NCI-H2081 treated with DMSO at 0.1 percent for 48 hours (cell line): ENCODE results near the gene RAB7B.

Experiments
- DNase-seq: peaks from one replicate; lab custom pipeline; 2025; lab: John Stamatoyannopoulos, UW

Gene RAB7B

GRCh38 chr1:205973377-205974232 is 29.6 kb downstream of the RAB7B start:
- DNase-seq, result no peak

- DNase-seq, result no peak
Measured at GRCh38 chr1:205972491-205973168, 30.6 kb downstream of the RAB7B start.

GRCh38 chr1:205972081-205972480 is 31.1 kb downstream of the RAB7B start:
- DNase-seq, result no peak

- DNase-seq, result no peak
Measured at GRCh38 chr1:205971082-205971481, 32.1 kb downstream of the RAB7B start.

GRCh38 chr1:205970486-205970885 is 32.7 kb downstream of the RAB7B start:
- no peak for DNase-seq

GRCh38 chr1:205969229-205969628 is 34.0 kb downstream of the RAB7B start:
- DNase-seq, result no peak

- no peak for DNase-seq
Measured at GRCh38 chr1:205967554-205968335, 35.5 kb downstream of the RAB7B start.

- peak; percentile 95 for DNase-seq
Measured at GRCh38 chr1:205965036-205965884, 37.9 kb downstream of the RAB7B start.

GRCh38 chr1:205963352-205964155 is 39.6 kb downstream of the RAB7B start:
- DNase-seq, result no peak

GRCh38 chr1:205962821-205963221 is 40.4 kb downstream of the RAB7B start:
- no peak for DNase-seq

- no peak for DNase-seq
Measured at GRCh38 chr1:205961991-205962820, 41.0 kb downstream of the RAB7B start.

GRCh38 chr1:205961405-205961804 is 41.8 kb downstream of the RAB7B start:
- no peak for DNase-seq

- no peak for DNase-seq
Measured at GRCh38 chr1:205959789-205960188, 43.4 kb downstream of the RAB7B start.

GRCh38 chr1:205955499-205955898 is 47.7 kb downstream of the RAB7B start:
- DNase-seq, result no peak

GRCh38 chr1:205954819-205955404 is 48.3 kb downstream of the RAB7B start:
- no peak for DNase-seq

GRCh38 chr1:205951746-205952145 is 51.4 kb downstream of the RAB7B start:
- DNase-seq, result no peak

- no peak for DNase-seq
Measured at GRCh38 chr1:205950826-205951549, 52.2 kb downstream of the RAB7B start.

GRCh38 chr1:205950280-205950679 is 52.9 kb downstream of the RAB7B start:
- no peak for DNase-seq

GRCh38 chr1:205949753-205950152 is 53.4 kb downstream of the RAB7B start:
- DNase-seq, result no peak
